HG02610 (cell line): ENCODE data around the gene CNTNAP5.

Experiments used
- ATAC-seq: cut with Tn5 transposase; IDR thresholded peaks from one replicate; pipeline ENCODE4 v1.9.1; 2021; ENCODE audit warnings: mild to moderate bottlenecking, moderate library complexity; ENCODE audit not compliant: unreplicated experiment

Gene CNTNAP5

DNA sequence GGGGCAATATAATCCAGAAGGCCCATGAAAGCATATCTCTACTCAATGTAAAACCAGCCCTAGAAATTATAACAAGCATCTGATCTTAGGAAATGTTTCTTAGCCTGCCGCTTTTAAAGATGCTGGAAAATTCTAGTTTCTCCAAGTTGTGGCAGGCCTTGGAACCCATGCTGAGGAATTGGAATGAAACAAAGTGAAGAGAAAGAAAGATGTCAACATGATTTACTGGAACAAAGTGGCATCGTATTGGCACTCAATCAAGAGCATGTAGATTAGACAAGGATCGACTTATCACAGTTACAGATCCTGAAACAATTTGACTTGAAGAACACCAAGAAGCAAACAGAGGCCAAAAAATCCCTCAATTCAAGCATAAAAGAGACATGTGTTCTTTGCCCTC, 28.7 kb downstream of the CNTNAP5 start:
- no peak for ATAC-seq

DNA sequence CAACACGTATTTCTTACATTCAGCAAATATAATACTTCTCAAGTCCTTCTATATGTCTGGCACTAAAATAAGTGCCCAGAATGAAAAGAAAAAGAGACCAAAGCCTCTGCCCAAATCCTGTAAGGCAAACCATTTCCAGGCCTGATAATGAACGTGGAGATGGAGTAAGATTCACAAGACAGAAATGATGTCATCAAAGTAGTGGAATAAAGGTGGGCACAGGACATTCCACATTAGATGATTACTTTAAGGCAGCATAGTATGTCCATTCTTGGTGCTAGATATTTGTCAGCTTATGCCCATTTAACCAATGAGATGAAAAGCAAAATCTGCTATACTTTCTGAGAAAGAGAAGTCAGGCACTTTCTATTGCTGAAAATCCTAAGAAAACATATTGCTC, 38.5 kb downstream of the CNTNAP5 start:
- no peak for ATAC-seq

GRCh38 chr2:124065636-124066035, 40.5 kb downstream of the CNTNAP5 start:
- ATAC-seq, result no peak

- ATAC-seq, result no peak
Measured at GRCh38 chr2:124066776-124067175, 41.7 kb downstream of the CNTNAP5 start.

DNA sequence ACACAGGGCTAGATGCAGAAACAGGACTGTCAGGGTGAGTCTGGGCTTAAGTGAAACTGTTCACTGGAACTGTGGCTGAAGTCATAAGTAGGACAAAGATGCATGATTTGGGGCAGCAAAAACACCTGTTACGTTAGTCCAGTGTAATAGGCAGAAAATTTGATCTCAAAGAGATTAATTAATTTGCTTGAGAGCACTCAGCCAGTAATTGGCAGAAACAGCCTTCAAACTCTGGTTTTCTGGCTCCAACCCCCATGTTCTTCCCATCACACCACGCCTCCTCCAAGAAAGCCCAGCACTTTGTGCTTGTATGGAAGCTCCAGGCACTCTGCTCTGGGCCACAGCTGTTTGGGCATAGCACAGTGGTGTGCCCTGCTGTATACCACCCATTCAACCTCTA, 54.0 kb downstream of the CNTNAP5 start:
- ATAC-seq, result no peak

DNA sequence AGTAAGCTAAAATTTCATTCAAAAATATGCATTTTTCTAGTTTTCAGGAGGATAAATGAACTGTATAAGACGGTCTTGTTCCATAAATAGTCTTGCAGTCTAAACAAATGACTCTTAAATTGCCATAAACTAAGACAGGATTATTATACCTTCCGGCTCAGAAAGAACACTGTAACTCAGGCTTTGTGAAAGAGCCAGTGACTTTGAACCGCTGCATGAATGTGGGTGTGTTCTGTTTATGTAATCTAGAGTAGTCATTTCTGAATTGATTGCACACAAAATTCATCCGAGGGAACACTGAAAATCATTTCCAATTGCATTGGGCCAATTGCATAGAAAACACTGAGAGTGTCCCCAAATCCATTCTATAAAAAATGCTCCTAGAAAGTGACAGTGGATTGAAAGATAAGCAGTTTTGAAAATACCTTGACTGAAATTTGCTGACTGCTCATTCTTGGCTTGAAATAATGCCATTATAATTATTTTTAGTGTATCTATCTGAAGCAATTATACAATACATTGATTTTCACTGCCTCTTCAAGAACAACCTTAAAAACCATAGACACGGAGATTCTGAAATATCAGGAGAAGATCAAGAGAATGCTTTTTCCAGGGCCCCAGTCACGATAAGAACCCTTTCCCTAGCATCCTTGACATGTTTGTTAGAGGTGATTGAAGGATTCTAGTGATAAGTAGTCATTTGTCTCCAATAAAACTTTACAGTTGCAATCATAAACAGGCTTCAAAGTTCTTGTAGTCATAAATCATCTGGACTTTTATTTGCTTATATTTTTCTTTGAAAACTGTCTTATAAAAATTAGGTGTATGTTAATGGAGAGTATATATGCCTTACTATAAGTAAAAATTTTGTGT, 55.4 kb downstream of the CNTNAP5 start:
- ATAC-seq, result no peak

DNA sequence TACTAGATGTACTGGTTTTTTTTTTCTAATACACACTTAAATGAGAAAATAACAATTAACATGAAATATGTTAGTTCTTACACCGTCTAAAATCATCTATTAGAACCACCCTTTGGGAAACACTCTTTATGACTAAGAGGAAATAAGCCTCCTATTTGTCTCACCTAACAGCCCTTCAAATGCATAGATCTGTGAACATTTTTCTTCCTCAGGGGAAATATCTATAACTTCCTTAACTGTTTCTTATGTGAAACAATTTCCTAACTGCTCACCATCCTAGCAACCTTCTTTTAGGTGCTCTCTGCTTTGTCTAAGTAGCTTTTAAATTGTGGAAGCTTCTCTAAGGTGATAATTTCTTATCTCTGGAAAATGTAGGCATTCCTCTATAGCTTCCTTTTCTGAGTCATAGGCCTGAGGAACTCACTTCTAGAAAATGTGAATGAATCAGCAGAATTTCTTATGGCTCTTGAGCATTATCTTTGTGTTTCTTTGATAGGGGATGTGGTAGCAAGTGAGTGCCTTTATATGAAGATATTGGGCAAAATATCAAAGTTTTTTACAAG, 56.1 kb downstream of the CNTNAP5 start:
- ATAC-seq, result no peak

DNA sequence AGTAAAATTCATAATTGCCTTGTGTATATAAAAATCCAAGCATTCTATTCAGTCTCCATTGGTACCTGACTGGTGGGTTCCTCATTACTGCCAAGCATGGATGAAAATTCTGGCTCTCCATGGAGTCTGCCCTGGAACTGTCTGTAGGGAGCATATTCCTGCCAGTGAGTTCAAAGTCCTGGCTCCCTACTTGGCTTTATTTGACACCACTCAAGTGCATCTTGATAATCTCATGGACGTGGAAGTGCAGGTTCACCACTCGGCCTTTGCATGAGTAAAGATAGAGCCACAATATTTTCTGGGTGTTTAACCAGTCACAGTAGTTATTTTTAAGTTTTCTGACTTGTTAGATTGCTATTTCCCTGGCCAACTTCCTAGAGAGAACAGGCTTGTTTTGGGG, 63.5 kb downstream of the CNTNAP5 start:
- ATAC-seq, result no peak

DNA sequence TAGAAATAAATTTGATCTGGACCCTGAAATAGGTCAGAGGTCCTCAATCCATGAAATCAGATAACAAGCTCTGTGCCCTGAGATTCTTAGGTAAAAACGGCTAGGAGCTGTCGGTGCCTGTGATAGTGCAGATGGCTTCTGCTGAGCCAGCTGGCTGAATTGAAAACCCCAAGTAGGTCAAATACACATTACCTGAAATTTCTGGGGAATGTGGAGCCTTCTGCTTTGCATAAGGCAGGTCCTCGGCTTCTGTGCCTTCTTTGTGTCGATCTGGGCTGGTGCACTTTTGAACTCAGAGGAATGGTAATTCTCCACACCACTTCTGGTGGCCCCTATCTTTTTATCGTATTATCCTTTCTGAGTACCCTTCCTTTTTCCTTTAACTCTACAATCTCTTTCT, 66.6 kb downstream of the CNTNAP5 start:
- ATAC-seq, result no peak

DNA sequence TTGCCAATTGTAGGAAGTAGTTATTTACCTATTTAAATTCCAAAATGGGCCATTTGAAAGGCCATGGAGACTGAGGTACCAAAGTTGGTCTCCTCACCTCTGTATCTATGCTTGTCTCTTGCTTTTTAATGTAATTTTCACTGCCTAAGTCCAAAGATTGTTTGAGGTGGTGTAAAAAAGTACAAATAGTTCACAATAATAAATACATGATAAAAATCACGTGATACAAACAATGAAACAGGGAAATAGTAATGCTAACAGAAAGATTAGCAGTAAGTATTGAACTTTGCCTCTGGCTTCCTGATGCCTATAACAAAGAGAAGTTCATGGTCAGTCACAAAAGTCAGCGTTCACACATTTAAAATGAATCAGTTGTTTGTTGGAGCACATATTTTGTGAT, 67.6 kb downstream of the CNTNAP5 start:
- no peak for ATAC-seq

- no peak for ATAC-seq
Measured at GRCh38 chr2:124104914-124105313, 79.8 kb downstream of the CNTNAP5 start.

DNA sequence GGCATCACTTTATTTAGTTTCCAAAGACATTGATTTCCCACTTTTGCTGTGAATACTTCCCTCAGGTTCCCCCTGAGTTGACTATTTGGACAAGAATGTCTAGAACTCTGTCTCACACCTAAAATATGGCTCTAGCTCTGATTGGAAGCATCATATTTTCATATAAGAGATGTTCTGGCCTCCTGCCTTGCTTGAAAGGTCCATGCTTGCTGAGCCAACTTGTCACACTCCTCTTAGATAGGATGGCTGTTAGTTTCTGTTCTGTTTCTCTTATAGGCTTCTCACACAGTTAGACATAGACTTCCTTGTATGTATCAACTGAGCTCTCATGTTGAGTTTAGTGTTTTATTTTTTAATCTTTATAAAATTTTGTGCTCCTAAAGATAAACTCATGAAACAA, 87.1 kb downstream of the CNTNAP5 start:
- no peak for ATAC-seq

DNA sequence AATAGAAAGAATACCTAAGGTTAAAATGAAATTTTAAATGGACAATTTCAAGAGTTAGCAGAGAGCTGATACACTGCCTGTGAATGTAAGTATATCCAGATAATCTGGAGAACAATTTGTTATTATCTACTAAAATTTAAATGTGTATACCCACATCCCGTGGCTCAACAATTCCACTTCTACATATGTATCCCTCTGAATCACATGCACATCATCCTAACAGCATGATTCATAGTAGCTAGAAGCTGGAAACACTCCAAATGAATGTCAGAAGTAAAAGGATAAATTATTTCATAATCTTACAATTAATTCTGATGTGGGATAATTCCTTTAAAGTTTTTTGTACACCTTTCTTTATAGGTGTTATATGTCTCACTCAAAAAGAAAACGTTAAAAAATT, 87.9 kb downstream of the CNTNAP5 start:
- no peak for ATAC-seq

GRCh38 chr2:124120246-124120645, 95.2 kb downstream of the CNTNAP5 start:
- ATAC-seq, result no peak

GRCh38 chr2:124121106-124121505, 96.0 kb downstream of the CNTNAP5 start:
- ATAC-seq, result no peak

- no peak for ATAC-seq
Measured at GRCh38 chr2:124121760-124122275, 96.7 kb downstream of the CNTNAP5 start.

DNA sequence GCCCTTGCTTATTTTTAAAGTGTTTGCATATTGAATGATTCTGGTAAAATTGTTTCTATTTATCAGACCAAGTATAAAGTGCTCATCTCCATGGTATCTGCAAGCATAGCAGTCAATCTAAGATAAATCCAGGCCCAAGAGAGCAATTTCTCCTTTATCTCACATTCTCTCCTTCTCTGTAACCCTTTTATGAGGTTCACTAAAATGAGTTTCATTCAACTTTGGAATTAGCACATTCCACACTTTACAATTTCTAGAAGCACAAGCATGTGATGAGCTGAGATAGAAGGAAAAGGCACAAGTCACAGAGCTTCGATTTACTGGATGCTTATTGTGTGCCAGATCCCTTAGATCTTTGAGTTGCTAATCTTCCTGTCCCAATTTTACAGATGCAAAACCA, 97.3 kb downstream of the CNTNAP5 start:
- no peak for ATAC-seq

DNA sequence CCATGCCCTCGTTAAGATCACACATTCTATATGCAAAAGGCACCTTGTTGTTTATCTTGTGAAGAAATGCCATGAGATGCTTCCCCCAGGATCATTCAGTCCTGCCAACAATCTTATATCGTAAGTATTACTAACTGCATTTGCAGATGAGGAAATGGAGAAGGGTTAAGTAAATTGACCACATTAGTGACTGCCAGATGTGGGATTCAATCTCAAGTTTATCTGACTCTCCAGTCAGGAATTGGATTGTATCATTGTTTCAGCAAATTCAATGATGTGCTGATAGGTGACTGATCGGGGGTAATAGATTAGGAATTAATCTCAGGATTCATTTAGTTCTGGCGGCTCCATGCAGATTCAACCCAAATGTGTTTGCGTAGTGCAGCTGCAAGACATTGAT, 106.2 kb downstream of the CNTNAP5 start:
- ATAC-seq, result no peak

DNA sequence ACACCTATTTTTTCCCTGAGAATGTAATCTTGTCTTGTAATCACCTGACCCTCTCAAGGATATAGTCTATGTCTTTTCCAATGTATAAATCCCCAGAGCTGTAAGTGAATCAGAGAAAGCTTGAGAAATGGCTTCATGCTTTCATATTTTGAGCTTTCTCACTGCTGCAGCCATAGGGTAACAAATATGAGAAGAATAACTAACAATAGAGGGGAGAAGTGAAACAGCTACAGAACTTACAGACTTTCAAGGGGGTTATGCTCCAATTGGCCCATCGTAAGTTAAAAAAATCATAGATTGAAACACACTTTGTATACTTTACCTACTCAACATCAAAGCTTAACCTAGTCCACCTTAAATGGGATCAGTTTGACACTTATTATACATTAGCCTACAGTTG, 111.0 kb downstream of the CNTNAP5 start:
- no peak for ATAC-seq

DNA sequence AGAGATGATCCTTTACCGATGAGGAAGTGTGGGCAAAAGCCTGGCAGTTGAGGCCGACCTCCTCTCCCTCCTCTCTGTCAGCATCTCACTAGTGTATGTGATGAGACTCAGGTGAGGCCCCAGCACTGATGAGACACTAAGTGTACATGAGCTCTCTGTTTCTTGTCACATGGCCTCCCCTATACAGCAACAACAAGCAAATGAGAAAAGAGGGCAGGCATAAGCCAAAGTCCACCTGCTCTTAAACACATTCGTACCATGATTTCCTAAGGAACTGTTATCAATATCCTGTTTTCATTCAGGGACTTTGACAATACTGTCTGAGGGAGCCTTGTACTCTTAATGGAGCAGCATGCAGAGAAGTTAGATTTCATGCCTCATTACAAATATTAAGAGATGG, 113.0 kb downstream of the CNTNAP5 start:
- no peak for ATAC-seq

- ATAC-seq, result no peak
Measured at GRCh38 chr2:124145982-124146381, 120.9 kb downstream of the CNTNAP5 start.

DNA sequence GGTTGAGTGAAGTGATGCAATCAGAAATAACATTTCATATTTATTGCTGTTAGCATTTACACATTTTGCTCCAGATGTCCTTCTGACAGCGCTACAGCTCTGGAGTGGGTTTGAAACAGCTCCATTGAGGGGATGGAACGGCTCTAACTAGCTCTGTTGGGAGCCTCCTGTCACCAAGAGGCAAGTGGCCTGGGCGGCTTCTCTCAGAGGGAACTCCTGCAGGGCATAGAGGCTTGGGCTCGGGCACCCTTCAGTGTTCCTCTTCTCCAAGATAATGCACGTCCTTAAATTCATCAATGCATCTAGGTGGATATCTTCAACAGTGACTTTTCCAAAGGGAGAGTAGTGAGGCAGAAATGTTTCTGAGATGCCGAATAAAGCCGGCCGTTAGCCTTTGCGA, 122.5 kb downstream of the CNTNAP5 start:
- no peak for ATAC-seq
